ENCODE measurements around the gene IER2. TPM values are rescaled to one million over a fixed set of nuclear protein-coding genes. Genes with fewer than 3 reads are reported as not detected.
A peak's percentile ranks its signal among the peaks of the same experiment; 100 is the strongest.

Gene IER2
- total RNA-seq, 1 experiment from 2014 or later = 247 TPM

- no peak overlapping the region for H3K9ac ChIP-seq (ENCODE audit: low read length)
- no peak overlapping the region for H2AFZ ChIP-seq (ENCODE audit: low read depth, low read length, poor library complexity, severe bottlenecking)
- peak; percentile 36 for ATAC-seq
- no peaks in the 10 kb centered on the region for H3K9me3 ChIP-seq (ENCODE audit: control insufficient read depth in 1 of 2, insufficient read depth in 1 of 2, low read depth in 1 of 2, low read length in 2 of 2)
- H3K4me3 ChIP-seq (replicated peaks in 1 of 2; ENCODE audit: low read depth in 1 of 2, low read length in 2 of 2) = no peak overlapping the region
- H3K36me3 ChIP-seq (ENCODE audit: control insufficient read depth in 1 of 2, insufficient read depth in 2 of 2, low read length in 2 of 2) = no peaks in the 10 kb centered on the region
- peaks cover 3 to 42% of the 10 kb centered on the region in 2 experiments; a peak in 3 of 4 replicates for H3K4me1 ChIP-seq (ENCODE audit: control insufficient read depth in 1 of 2, insufficient read depth in 2 of 2, low read length in 2 of 2)
- no peak overlapping the region for H3K4me2 ChIP-seq (ENCODE audit: low read length)
- no peaks in the 10 kb centered on the region for H3K79me2 ChIP-seq (ENCODE audit: insufficient read depth, low read length)
- POLR2A ChIA-PET = interaction anchor here (1.0 kb wide), 1 partner anchor 52 kb away, joined by 4 read pairs; no protein-coding TSS in a partner anchor
- intact Hi-C loops (cut with micrococcal nuclease) = loop anchor here (1.0 kb wide), 1 partner anchor 161 kb away; no protein-coding TSS in a partner anchor
- H3K27ac ChIP-seq (ENCODE audit: low read depth, low read length) = no peak overlapping the region
- no peaks in the 10 kb centered on the region for H3K27me3 ChIP-seq (ENCODE audit: insufficient read depth, low read length)
- no TSS peak for BruUV-seq (replicated peaks)
- no peaks in the 10 kb centered on the region for H4K20me1 ChIP-seq (ENCODE audit: insufficient read depth)
- RAD21 ChIA-PET (ENCODE audit: low non-redundant PET in 1 of 2, low total read pairs in 2 of 2, uncharacterized antibody in 2 of 2, unreplicated experiment in 2 of 2) = interaction anchor here (0.6 to 0.8 kb wide), 4 partner anchors 41 to 160 kb away, joined by 3 to 10 read pairs (median 5); no protein-coding TSS in a partner anchor
- H3K9me2 ChIP-seq (ENCODE audit: insufficient read depth) = no peaks in the 10 kb centered on the region
- DNase-seq (ENCODE audit: low read depth, low spot score) = no peak
- CTCF ChIA-PET = interaction anchor here (0.5 to 1.0 kb wide), 13 partner anchors 13 to 233 kb away, joined by 3 to 13 read pairs (median 4); partner anchors contain the start of gene NACC1
- TF ChIP-seq ELF1 (IDR thresholded peaks at IDR 0.05; ENCODE audit: borderline replicate concordance, low read depth) (no peak), CTCF (IDR thresholded peaks at IDR 0.05 in 2 of 3, conservative IDR thresholded peaks at IDR 0.05 in 1 of 3; ENCODE audit: borderline replicate concordance in 1 of 3, insufficient read depth in 1 of 3, low read depth in 2 of 3, low read length in 2 of 3) (peak; percentile 63 to 80 (median 63)), RAD21 (IDR thresholded peaks at IDR 0.05; ENCODE audit: low read depth) (peak; percentile 85)
Observed at GRCh38 chr19:13100841-13101589, 49.2 kb upstream of the IER2 start.

Measured in HCT116 (cell line).